HG03565 (cell line): ENCODE measurements around the gene CHTOP.
A peak's percentile ranks its signal among the peaks of the same experiment; 100 is the strongest.
"Not testable (repeated sequence)": the region's sequence is repeated elsewhere in the genome, so short reads cannot be mapped to it uniquely, and the experiment has no call there.

ENCODE experiments used
- ATAC-seq: cut with Tn5 transposase; IDR thresholded peaks from one replicate; pipeline ENCODE4 v1.9.1; 2021; ENCODE audit warnings: mild to moderate bottlenecking, moderate library complexity; ENCODE audit not compliant: unreplicated experiment

CHTOP gene

GRCh38 chr1:153659175-153659534 lies 25.3 kb downstream of the CHTOP start:
- ATAC-seq, result no peak

- ATAC-seq, result no peak
Observed at GRCh38 chr1:153659656-153660055, 25.8 kb downstream of the CHTOP start.

GRCh38 chr1:153661111-153661708 lies 27.3 kb downstream of the CHTOP start:
- ATAC-seq, result no peak

- ATAC-seq, result no peak
Observed at GRCh38 chr1:153662269-153662668, 28.4 kb downstream of the CHTOP start.

- no peak for ATAC-seq
Observed at GRCh38 chr1:153663211-153663610, 29.3 kb downstream of the CHTOP start.

GRCh38 chr1:153667439-153667838 lies 33.6 kb downstream of the CHTOP start:
- no peak for ATAC-seq

- ATAC-seq, result not testable (repeated sequence)
Observed at GRCh38 chr1:153668672-153669071, 34.8 kb downstream of the CHTOP start.

- no peak for ATAC-seq
Observed at GRCh38 chr1:153669606-153670005, 35.7 kb downstream of the CHTOP start.

- no peak for ATAC-seq
Observed at GRCh38 chr1:153670257-153670858, 36.5 kb downstream of the CHTOP start.

DNA sequence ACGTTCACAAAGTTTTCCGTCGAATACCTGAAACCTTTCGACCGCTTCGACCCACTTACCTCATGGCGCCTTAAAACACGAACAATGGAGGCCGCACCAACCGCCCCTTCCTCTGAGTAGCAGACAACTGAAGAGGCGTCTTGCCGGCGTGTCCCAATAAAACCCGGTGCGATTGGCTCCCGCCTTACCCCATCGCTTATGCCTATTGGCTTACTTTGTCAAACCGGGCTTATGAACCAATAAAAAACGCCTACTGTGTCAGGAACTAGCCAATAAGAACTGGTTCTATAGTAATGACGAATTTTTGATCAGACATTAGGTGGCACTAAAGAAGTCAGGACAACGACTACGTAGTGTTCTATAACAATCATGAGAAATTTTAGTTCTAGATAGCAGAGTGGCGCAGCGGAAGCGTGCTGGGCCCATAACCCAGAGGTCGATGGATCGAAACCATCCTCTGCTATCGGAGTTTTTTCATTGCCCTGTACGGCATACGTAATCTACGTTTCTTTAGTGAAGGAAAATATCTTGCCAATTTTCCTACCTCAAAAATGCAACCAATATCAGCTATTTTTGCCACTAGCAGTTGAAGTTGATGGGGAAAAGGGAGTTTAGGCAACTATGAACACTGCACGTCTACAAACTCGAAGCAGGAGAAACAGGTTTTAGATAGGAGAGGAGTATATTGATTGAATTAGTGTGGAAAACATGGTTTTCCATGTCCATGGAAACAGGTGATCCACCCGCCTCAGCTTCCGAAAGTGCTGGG lies 37.2 kb downstream of the CHTOP start, which contains the start of gene ILF2:
TSS of gene ILF2 (minus strand) at position 135 of the 769 bp plus-strand sequence. CDS start at position 64, 71 bp downstream.
- peak; percentile 92 for ATAC-seq

DNA sequence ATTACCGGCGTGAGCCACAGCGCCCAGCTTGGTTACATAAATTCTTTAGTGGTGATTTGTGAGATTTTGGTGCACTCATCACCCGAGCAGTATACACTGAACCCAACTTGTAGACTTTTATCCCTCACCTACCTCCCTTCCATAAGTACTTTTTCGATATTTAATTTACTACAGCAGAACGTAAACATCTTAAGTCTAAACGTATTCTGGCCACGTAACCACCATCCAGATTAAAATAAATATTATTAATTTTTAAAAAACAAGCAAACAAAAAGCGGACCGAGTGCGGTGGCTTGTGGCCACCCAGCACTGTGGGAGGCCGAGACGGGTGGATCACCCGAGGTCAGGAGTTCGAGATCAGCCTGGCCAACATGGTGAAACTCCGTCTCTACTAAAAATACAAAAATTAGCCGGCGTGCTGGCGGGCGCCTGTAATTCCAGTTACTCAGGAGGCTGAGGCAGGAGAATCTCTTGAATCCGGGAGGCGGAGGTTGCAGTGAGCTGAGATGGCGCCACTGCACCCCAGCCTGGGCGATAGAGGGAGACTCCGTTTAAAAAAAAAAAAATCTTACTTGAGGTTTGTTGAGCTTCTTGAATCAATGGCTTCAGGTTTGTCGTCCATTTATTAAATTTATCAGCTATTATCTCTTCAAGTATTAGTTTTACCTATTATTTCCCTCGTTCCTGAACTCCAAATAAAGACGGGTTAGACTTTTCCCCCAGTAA lies 37.9 kb downstream of the CHTOP start:
- not testable (repeated sequence) for ATAC-seq

DNA sequence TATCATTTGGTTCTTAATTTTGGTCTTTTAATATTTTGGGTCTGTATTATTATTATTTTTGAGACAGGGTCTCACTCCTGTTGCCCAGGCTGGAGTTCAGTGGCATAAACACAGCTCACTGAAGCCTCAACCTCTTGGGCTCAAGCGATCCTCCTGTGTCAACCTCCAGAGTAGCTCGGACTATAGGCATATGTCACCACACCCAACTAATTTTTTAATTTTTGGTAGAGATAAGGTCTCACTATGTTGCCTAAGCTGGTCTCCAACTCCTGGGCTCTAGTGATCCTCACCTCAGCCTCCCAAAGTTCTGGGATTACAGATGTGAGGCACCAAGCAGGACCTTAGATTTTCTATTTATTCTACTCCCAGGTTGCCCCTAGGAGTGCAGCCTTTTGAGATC lies 39.6 kb downstream of the CHTOP start:
- no peak for ATAC-seq

DNA sequence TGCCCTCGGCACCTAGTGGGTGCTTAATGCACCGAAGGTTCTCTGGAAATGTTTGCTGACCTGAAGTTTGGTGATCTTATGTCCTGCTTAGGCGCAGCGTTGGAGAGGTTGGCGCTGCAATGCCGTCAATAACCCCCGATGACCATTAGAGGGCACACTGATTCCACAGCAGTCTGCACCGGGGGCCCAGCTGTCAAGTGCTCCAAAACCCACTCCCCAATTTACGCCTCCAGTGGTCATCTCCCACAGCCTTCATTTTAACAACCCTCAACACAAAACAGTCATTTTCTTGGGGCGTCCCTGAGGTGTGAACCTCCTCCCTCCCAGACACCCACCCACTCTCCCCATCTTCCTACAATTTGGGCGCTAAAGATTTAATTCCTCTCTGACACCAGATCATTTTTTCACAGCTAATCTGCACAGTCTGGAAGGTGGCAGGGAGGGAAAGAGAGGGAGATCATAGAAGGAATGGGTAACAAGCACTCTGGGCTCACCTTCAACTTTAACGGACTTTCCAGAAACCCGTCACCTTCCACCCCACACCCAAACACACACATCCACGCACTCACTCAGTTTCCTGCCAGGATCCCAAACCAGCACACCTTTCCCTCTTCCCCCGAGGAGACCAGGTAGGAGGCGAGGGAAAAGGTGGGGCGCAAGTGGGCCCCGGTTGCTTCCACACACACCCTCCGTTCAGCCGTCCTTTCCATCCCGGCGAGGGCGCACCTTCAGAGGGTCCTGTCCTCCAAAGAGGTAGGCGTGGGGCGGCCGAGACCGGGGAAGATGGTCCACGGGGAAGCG lies 44.1 kb downstream of the CHTOP start:
- no peak for ATAC-seq

GRCh38 chr1:153678519-153679336 lies 44.9 kb downstream of the CHTOP start, which contains the start of gene NPR1:
NPR1 (plus strand) TSS chr1:153678688; CDS start chr1:153679109, 421 bp downstream.
- no peak for ATAC-seq

- no peak for ATAC-seq
Observed at GRCh38 chr1:153679337-153680119, 45.7 kb downstream of the CHTOP start.

DNA sequence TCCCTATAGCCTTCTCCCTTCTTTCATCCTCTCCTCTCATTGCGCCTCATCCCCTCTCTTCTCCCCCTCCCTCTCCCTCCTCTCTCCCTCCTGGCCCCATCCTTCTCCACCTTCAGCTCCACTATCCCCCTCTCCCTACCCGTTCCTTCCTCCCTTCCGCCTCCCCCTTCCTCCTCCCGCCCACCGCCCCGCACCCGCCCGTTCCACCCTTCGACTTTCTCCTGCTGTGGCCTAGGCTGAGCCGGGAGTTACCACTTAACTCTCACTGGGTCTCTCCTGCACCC lies 46.2 kb downstream of the CHTOP start:
- ATAC-seq, result no peak

- no peak for ATAC-seq
Observed at GRCh38 chr1:153682730-153683129, 48.9 kb downstream of the CHTOP start.

DNA sequence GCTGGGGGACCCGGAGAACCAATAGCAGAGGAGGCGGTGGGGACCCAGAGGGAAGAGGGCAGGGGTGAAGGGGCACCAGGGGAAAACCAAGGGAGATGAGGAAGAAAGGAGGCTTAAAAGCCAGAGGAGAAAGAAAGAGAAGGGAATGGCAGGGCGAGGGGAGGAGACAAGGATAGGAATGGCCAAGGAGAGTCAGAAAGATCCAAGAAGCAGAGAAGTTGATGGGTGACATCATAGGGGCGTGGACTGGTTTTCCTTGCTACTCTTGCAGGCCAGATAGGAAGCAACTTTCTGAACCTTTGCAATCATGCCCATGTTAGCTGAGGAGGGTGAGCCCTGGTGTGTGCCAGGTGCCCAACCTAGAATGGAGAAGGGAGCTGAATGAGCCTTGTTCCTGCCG lies 50.0 kb downstream of the CHTOP start:
- ATAC-seq, result no peak

- no peak for ATAC-seq
Observed at GRCh38 chr1:153684892-153685291, 51.0 kb downstream of the CHTOP start.
